Heart left ventricle (tissue), 16 donors: ENCODE results near the gene CPEB4. TPM values are rescaled to one million over a fixed set of nuclear protein-coding genes. Genes with fewer than 3 reads are reported as not detected.

Experiments
- ATAC-seq, 4 donors: fragments of 200-7000 bp; cut with Tn5 transposase; one replicate each; pipeline ENCODE4 v1.9.1; 2020 to 2022; ENCODE audit warnings: moderate library complexity in 4 of 4, mild to moderate bottlenecking in 3 of 4, moderate number of reproducible peaks in 1 of 4
- DNase-seq, 5 donors: peaks; one replicate each; pipeline ENCODE4 v3.0.0-alpha.2; 2020
- H3K27ac ChIP-seq, 12 donors: fragments of 200-600 bp; sonication (generic) in 4 of 12; one replicate each; pipeline versions ENCODE4 v1.5.0 to v1.8.0; 2016 to 2022; ENCODE audit warnings: mild to moderate bottlenecking in 2 of 12
- H3K27me3 ChIP-seq, 9 donors: fragments of 200-600 bp; sonication (generic) in 2 of 9; one replicate each; pipeline versions ENCODE4 v1.5.1 to v1.8.0; 2016 to 2022; ENCODE audit warnings: mild to moderate bottlenecking in 3 of 9
- H3K36me3 ChIP-seq, 9 donors: fragments of 200-600 bp; sonication (generic) in 2 of 9; one replicate each; pipeline versions ENCODE4 v1.5.0 to v1.8.0; 2018 to 2022; ENCODE audit warnings: mild to moderate bottlenecking in 2 of 9
- H3K4me1 ChIP-seq, 12 donors: fragments of 200-600 bp; sonication (generic) in 4 of 12; one replicate each; pipeline versions ENCODE4 v1.5.0 to v1.8.0; 2016 to 2022; ENCODE audit warnings: mild to moderate bottlenecking in 3 of 12
- H3K4me3 ChIP-seq, 12 donors: fragments of 200-600 bp; sonication (generic) in 4 of 12; one replicate each; pipeline versions ENCODE4 v1.5.0 to v1.8.0; 2017 to 2022; ENCODE audit warnings: mild to moderate bottlenecking in 9 of 12, moderate library complexity in 4 of 12
- H3K9me3 ChIP-seq, 12 donors: fragments of 200-600 bp; sonication (generic) in 4 of 12; one replicate each; pipeline versions ENCODE4 v1.5.0 to v1.8.0; 2016 to 2022; ENCODE audit warnings: mild to moderate bottlenecking in 1 of 12
- CTCF ChIP-seq, 12 donors: fragments of 200-600 bp; sonication (generic) in 4 of 12; IDR thresholded peaks; one replicate each; pipeline versions ENCODE4 v1.5.0 to v1.8.0; 2018 to 2022; ENCODE audit warnings: antibody characterized with exemption in 12 of 12, mild to moderate bottlenecking in 5 of 12
- POLR2A ChIP-seq, 2 donors: fragments of 450-650 bp; IDR thresholded peaks; one replicate each; pipeline ENCODE4 v1.6.1; 2017; ENCODE audit warnings: antibody characterized with exemption in 2 of 2, mild to moderate bottlenecking in 2 of 2, moderate library complexity in 2 of 2
- WGBS, 4 donors: extraction: QIAGEN DNeasy Blood & Tissue Kit in 2 of 4; methylation state at CpG; one replicate each; pipeline versions ENCODE4 v1.1.5 to v1.1.7; 2013 to 2018; 5-methylcytosine and 5-hydroxymethylcytosine counted together
- intact Hi-C, 10 donors: fragments of 100-400 bp; cut with DNase I; formaldehyde crosslinking; loops; one replicate each; pipeline versions ENCODE4 v1.11.1 to v1.14.2; 2022
- polyA plus RNA-seq, 2 donors: library from polyadenylated mRNA; stranded (reverse); fragments of 200-250 nt; gene quantifications; one replicate each; pipeline ENCODE4 v1.2.3, GENCODE V29; 2013
- total RNA-seq, 9 donors: library from RNA; depleted of rRNA in 2 of 9; stranded (reverse); fragments of >200 nt in 2 of 9; fragmentation: NEBNext Ultra II Directional in 3 of 9; extraction: Animal tissue kit (Norgen Biotek cat#: 25700) in 3 of 9; gene quantifications; one replicate each; pipeline versions ENCODE4 v1.1.0 to v1.2.4, GENCODE V29; 2016 to 2023
- donor health status: ischemic (EF 13 %, LVEDD 7.1; RV severe dilation, severe dysfunction).
- donor health status: healthy with polysubstance abuse.
- donor health status: DM: no; HTN: yes; CAD: no.
- donor health status: DM: no; HTN: no; CAD: no.
- donor health status: ischemic (EF 25% LVEDD 6.9; RV normal size, moderate dysfunction).
- donor health status: ischemic (EF 25% LVEDD 5.7; RV mildly dilated, moderate dysfunction).
- donor health status: healthy.
- donor health status: DM: yes; HTN: yes; CAD: no.
- donor health status: ischemic (EF 35%, LVEDD 5.7; RV mildly dilated, moderate dysfunction).
- donor health status: nonischemic (EF 11% LVEDD 7.7; RV severe dilation, severe dysfunction).
- donor health status: DM: yes; HTN: yes; CAD: no.
- donor health status: PGD.
- donor health status: ischemic (EF 29% LVEDD 5.4; RV normal size, mild dysfunction).
- donor health status: nonischemic (EF 23%, LVEDD 6.1; RV moderate dilation, normal function).

CPEB4 gene
- total and polyA plus RNA-seq, 11 donors: 28.7 to 217 (median 168) TPM

GRCh38 chr5:173988554-173989431, 100.6 kb downstream of the CPEB4 start, which contains the start of gene C5orf47:
TSS of gene C5orf47 (plus strand) at chr5:173989170. CDS start at chr5:173989264, 94 bp downstream.
- Histone ChIP-seq H3K4me1 (no peaks in the 10 kb centered on the region), H3K27me3 (peaks cover 0 to 7% (median 0%) of the 10 kb centered on the region in 9 donors), H3K27ac (no peak within 1 kb of the TSS), H3K4me3 (no peak within 1 kb of the TSS), H3K36me3 (no peaks in the 10 kb centered on the region), H3K9me3 (peaks cover 0 to 5% (median 0%) of the 10 kb centered on the region in 12 donors)
- 89 to 95% (median 94%) methylated on average over 29 to 51 of the region's 51 CpGs for WGBS, 4 donors
- ATAC-seq: peak in 1 of 4 donors; percentile 41
- TF ChIP-seq POLR2A (IDR thresholded peaks at IDR 0.05): no peak
- TF ChIP-seq CTCF (IDR thresholded peaks at IDR 0.05): no peak
- intact Hi-C loops: loop anchor here in 4 of 10 donors (10.0 kb wide), 3 partner anchors 326 to 694 kb away; no protein-coding TSS in a partner anchor
- no peak for DNase-seq

GRCh38 chr5:173989432-173990082, 101.4 kb downstream of the CPEB4 start:
- peak in 1 of 4 donors; percentile 42 for ATAC-seq
- TF ChIP-seq CTCF (IDR thresholded peaks at IDR 0.05): no peak
- TF ChIP-seq POLR2A (IDR thresholded peaks at IDR 0.05): no peak
- no peak overlapping the region for H3K27ac ChIP-seq
- H3K4me3 ChIP-seq: no peak overlapping the region
- peaks cover 0 to 7% (median 0%) of the 10 kb centered on the region in 9 donors for H3K27me3 ChIP-seq
- intact Hi-C loops: loop anchor here in 4 of 10 donors (10.0 kb wide), 3 partner anchors 325 to 695 kb away; no protein-coding TSS in a partner anchor
- peaks cover 0 to 5% (median 0%) of the 10 kb centered on the region in 12 donors for H3K9me3 ChIP-seq
- no peak for DNase-seq
- H3K4me1 ChIP-seq: no peaks in the 10 kb centered on the region
- WGBS, 4 donors: 86 to 95% (median 93%) methylated on average over 18 to 41 of the region's 41 CpGs
- H3K36me3 ChIP-seq: no peaks in the 10 kb centered on the region

- H3K9me3 ChIP-seq: no peaks in the 10 kb centered on the region
- ATAC-seq (peak in 1 of 4 donors; percentile 22), DNase-seq (no peak)
- intact Hi-C loops: no loop called here
- TF ChIP-seq POLR2A (IDR thresholded peaks at IDR 0.05) (no peak), CTCF (IDR thresholded peaks at IDR 0.05) (no peak)
- 72 to 79% (median 77%) methylated on average over 4 of the region's 4 CpGs for WGBS, 4 donors
- H3K36me3 ChIP-seq: no peaks in the 10 kb centered on the region
- no peaks in the 10 kb centered on the region for H3K4me1 ChIP-seq
- H3K27ac ChIP-seq: no peak overlapping the region
- peaks cover 0 to 9% (median 0%) of the 10 kb centered on the region in 9 donors for H3K27me3 ChIP-seq
- H3K4me3 ChIP-seq: no peak overlapping the region
Observed at GRCh38 chr5:173997331-173997730, 109.2 kb downstream of the CPEB4 start.

GRCh38 chr5:173998531-173998930, 110.4 kb downstream of the CPEB4 start:
- WGBS, 4 donors: 69 to 77% (median 74%) methylated on average over 4 of the region's 4 CpGs

More at GRCh38 chr5:173998531-173998930, 110.4 kb downstream of the CPEB4 start:
- H3K4me3 ChIP-seq: no peak overlapping the region
- H3K36me3 ChIP-seq: no peaks in the 10 kb centered on the region
- intact Hi-C loops: no loop called here
- H3K4me1 ChIP-seq: no peaks in the 10 kb centered on the region
- no peak for TF ChIP-seq POLR2A (IDR thresholded peaks at IDR 0.05)
- H3K27ac ChIP-seq: no peak overlapping the region
- ATAC-seq (no peak), DNase-seq (no peak)
- peaks cover 0 to 9% (median 0%) of the 10 kb centered on the region in 9 donors for H3K27me3 ChIP-seq
- no peaks in the 10 kb centered on the region for H3K9me3 ChIP-seq
